Measurements from ENCODE around the gene SEPTIN2.

- no peak for TF ChIP-seq CTCF (IDR thresholded peaks at IDR 0.05)
- TF ChIP-seq POLR2A (IDR thresholded peaks at IDR 0.05), result no peak
These were observed 57.7 kb downstream of the SEPTIN2 start for GRCh38 chr2:241373446-241373845.
